GM21526 (cell line): ENCODE results near the gene TENM4.
A peak's percentile ranks its signal among the peaks of the same experiment; 100 is the strongest.

Experiments
- ATAC-seq: cut with Tn5 transposase; IDR thresholded peaks from one replicate; pipeline ENCODE4 v1.9.1; 2021; ENCODE audit warnings: moderate library complexity; ENCODE audit not compliant: unreplicated experiment, low FRiP score

Gene TENM4

DNA sequence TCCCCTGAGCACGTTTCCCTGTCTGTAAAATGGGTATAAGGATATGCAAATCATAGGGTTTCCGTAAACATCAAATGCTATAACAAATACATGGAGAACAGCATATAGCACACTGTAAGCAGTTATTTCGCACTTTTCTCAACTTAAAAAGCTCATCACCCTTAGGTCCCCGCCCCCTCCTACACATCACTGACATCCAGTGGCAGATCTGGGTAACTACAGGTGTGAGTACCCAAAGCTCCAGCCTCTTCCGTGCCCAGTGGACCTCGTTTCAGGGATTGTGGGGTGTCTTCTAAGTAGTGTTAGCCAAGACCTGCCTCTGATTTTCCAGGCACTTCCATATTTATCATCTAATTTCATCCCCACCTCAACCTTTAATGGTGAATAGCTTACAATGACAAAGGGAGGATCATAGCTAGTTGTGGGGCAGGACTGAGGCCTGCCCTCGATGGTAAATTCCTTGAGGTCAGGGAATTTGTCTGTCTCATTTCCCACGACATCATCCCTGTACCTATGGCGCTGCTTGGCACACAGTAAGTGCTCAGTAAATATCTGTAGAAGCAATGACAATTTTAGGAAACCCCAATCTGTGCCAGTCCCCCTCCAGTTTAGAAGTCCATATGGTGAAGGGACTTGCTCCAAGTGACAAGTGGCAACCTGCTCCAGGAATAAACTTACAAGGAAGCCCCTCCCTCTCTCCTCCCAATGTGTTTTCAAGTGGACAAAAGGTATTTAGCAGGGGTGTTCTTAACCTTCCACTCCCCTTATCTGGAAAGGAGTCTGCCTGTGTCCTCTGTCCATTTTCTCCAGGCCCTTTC lies 340.5 kb downstream of the TENM4 start:
- ATAC-seq: peak; percentile 87

DNA sequence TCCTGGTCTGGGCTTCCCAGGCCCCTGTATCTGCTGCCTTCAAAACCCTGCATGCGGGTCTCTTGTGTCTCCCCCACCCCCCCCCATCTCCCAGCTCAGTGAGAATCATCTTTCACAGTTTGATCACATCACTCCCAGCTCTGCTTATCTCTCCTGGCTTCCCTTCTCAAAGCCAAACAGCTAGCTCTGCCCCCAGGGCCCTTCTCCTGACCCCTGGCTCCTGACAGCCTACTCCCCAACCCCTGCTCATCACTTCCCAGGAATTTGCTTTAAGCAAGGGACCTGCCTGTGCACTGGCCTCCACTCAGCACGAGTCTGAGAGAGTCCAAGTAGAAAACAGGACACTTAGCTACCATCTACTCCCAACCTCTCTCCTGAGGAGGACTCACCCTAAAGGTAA lies 342.7 kb downstream of the TENM4 start:
- ATAC-seq: no peak

DNA sequence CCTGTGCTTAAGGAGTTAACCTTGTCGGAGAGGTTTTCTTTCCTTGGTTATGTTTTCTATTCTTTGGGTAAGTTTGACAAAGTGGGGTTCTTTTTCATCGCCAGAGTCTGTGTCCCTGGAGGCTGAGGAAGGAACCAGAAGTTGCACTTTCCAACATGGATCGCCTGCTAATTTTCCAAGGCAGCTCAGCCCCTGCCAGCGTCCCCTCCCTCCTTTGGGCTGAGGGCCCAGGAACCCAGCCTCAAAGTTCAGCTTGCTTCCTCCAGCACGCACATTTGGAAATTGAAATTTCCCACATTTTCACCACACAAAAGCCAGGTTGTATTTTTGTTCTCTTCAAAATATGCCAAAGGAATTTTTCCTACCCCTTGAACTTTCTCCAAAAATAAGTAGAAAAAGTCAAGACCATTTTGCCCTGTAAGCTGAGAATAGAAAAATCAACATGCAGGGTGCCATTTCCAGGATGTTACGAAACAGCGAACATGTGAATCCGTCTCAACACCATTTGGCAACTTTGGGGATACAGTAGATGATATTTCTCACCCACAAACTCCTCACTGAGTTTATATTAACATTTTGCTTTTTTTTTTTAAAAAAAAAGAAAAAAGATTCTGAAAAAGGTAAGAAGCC lies 343.5 kb downstream of the TENM4 start:
- ATAC-seq: no peak

DNA sequence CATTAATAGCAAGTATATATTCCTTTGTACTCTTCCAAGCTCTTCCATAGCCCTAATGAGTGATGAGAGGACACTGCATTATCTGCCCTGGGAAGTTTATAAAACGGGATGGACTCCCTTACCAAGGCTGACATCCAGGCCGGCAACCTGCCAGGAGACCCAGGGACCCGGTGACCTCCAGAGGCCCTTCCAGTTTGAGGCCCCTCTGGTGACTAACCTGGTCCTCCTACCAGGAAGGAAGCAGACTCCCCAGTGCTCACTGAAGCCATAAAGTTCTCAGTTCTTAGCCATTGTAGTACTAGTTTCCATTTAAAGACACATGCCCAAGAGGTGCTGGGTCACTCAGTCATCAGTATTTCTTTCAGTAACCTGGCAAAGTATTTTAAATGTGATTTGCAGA lies 345.4 kb downstream of the TENM4 start:
- ATAC-seq: no peak

DNA sequence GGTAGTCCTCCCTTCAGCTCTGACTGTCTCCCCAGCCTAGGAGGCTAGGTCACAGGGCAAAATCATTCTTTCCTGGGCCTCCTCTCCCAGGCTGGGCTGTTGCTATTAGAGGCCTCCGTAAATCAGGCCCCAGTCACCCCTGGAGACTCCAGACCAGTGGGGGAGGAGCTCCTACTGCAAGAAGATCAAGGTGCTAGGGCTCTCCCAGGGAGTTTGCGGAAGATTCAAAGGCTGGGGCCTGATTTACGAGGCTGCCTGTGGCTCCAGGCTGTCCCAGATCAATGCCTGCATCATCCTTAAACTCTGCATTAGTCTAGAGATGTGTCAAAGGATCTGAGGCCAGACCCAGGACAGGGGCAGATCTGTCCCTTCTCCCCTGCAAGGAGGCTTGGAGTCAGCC lies 346.2 kb downstream of the TENM4 start:
- no peak for ATAC-seq

DNA sequence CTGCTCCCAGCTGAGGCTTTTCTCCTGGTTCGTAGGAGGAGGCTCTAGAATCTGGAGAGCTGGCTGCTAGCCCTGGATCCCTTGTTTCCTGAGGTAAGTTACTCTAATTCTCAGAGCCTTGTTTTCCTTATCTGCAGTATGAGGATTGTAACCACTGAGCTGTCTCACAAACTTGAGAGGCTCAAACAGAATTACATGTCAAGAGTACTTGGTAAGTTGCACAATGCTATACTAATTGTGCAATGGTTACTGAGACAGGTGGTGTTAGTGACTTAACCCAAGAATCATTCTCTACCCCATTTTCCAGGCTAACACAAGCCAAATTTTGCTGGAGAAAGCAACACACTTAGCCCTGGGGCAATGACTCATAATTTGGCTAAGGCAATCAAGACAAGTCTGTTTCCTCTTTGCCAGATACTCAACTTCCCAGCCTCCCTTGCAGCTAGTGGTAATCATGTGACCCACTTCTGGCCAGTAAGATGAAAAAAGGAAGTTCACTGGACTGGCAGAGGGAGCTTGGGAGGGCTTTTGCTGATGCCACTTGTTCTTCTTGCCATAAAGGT lies 348.0 kb downstream of the TENM4 start:
- ATAC-seq: no peak

DNA sequence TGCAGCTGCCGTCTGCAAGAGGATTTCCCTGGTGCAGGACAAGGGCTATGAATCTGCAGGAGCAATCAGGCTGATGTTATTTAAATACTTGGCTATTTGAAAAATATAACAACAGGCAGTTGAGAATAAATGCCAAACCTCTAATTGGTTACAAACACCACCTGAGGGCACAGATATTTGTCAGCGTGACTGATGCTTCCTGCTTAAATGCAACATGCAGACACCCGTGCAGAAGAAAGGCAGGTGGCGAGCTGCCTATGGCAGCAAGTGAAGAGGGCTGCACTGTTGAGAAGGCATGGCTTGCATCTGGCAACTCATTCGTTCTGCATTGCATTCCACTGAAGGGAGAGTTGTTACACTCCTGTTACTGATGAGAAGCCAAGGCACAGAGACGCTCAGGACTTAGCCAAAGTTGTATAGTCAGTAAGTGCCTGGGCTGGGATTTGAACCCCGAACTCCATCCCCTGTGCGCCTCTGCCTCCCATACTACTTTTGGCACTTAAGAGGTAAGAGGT lies 350.6 kb downstream of the TENM4 start:
- no peak for ATAC-seq

DNA sequence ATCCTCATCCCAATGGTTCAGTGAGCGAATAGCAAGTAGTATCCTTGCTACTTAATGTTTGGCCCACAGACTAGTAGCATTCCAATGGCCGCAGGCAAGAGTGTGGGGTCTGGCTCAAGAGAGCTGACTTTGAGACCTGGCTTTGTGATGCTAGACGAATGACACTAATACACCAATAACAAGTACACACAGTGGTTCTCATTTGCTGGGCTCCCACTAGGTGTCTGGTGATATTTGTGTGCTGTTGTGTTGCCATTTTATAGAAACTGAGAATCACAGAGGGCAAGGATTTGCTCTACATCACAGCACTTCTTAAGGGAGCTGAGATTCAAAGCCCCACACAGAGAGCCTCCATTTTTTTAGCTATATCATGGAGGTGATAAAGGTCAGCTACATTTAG lies 351.2 kb downstream of the TENM4 start:
- ATAC-seq: no peak

DNA sequence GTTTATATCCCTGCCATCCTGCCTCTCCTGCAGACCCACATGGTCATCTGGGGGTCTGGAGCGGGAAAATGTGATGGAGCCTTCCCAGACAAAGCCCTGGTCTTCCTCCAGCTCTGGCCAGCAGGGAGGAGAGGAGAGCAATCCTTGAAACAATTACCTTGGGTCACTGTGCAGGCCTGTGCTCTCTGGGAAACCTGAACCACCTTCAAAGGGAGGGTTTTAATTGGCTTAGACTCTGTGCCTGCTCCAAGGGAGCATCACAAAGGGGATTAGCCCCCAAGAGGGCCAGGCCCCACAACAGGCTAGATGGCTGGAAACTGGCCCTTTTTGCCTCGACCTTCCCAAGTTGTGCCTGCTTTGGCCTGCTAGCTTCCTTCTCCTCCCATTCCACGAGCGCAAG lies 351.9 kb downstream of the TENM4 start:
- ATAC-seq: no peak

DNA sequence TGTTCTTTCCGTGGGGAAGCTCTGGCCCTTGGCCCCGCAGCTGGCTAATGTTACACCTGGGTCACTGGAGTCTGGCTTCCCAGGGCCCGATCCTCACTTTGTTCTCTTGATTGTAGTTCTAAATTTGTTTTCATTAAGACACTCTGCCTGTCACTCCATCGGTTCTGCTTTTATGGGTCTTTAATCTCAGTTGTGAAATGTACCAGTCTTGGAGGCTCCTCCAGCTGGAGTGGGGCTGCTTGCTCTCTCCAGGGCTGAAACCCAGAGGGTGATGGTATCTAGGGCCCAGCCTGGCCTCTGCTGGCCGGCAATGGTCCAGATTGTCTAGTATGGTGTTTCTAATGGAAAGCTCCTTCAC lies 352.9 kb downstream of the TENM4 start:
- no peak for ATAC-seq

DNA sequence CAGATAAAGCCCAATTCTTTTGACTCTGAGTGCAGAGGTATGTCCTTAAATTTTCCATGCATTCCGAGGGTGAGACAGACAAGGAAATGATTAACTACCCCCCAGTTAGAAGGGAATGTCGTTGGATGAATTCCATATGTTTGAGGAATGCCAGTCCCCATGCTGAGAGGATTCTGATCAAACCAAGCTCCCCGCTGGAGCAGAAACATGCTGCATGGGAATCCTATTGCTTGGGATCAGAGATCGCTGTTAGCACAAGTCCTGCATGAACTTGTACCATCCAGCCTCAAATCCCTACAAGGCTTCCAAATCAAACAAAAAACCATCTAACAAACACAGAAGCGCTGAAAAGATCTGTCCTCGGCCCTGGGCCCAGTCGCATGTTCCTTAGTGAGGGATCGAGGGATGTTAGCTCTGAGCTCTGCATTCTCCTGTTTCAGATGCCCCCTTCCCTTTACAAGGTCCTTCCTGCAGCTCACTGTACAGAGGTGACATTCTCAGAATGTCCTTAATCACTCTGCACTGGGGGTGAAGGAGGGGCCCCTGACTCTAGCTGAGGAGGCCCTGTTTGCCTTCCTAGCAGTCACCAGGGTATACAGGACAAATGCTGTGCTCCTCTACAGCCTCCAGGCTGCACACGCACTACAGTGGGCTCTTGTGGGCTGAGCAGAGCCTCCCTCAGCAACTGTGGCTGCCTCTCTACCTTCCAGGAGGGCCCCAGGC lies 353.4 kb downstream of the TENM4 start:
- no peak for ATAC-seq

DNA sequence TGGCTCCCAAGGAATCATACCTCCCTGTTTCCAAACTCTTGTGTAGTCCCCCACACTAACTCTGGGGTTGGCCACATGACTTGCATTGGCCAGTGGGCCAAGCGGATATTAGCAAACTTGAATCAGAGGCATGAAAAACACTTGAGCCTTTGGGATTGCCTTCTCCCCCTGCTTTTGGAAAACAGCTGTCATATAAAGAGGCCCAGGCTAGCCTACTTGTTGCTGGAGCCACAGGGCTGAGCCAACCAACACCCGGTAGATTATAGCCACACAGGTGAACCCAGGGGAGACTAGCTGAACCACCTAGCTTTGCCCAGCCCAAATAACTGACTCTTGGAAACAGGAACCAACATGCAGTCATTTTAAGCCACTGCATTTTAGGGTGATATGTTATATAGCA lies 354.8 kb downstream of the TENM4 start:
- no peak for ATAC-seq

DNA sequence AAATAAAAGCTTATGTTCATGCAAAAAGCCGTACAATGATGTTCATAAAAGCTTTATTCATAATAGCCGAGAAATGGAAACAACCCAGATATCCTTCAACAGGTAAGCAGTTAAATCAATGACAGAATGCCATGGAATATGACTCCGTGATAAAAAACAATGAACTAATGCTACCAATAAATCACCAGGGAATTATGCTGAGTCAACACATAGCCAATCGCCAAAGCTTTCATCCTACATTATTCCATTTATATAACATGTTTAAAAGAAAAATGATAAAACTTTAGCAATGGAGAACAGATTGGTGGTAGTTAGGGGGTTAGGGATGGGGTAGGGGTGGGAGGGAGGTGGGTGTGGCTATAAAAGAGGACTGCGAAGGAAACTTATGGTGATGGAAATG lies 356.4 kb downstream of the TENM4 start:
- ATAC-seq: no peak

DNA sequence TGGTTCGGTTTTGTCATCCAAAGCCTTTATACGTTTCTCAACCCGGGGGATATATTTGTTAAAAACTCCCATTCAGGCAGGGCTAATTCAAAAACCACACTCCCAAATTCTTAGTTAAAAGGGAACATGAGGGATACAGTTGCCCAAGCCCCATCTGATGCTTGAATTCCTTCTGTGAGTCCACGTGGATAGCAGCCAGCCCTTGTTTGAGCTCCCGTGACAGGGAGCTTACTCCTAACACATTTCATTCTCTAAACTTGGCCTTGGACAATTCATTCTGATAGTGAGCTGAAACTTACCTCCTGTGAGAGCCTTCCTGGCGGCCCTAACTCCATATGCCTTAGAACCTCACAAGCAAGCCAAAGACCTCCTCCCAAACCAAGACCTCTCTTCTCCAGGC lies 357.5 kb downstream of the TENM4 start:
- ATAC-seq: no peak

DNA sequence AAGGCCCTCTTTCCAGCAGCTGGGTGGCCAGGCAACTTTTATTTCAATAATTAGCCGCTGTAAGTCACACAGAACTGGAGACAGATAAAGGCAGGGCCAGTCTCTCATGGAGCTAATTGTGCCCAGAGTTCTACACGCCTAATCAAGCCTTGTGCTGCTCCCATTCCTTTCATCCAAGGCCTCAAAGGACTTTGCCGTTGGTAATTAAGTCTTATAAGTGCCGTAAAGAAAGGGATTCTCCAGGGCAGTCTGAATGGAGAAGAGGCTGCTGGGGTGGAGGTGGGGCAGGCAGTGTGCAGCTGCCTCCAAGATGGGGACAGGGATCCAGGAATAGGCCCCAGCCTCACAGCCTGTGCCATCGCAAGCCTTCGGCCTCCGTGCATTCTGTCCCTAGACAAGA lies 357.9 kb downstream of the TENM4 start:
- ATAC-seq: no peak

DNA sequence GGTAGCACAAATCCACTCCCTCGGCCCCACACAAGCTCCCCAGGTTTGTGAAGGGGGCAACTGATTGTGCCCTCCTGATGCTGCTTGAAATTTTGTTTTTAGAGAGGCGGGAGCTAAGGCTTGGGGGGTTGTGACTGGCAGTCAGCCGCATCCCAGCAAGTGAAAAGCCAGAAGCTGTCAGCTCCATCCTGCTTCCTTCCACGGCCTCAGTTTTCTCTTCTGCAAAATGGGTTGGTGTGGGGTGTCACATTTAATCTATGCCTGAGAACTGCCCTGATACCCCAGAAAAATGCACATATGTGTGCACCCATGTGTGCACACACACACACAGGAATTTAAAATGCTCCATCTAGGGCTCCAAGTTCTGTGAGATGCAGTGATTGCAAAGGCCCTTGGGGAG lies 358.6 kb downstream of the TENM4 start:
- no peak for ATAC-seq

DNA sequence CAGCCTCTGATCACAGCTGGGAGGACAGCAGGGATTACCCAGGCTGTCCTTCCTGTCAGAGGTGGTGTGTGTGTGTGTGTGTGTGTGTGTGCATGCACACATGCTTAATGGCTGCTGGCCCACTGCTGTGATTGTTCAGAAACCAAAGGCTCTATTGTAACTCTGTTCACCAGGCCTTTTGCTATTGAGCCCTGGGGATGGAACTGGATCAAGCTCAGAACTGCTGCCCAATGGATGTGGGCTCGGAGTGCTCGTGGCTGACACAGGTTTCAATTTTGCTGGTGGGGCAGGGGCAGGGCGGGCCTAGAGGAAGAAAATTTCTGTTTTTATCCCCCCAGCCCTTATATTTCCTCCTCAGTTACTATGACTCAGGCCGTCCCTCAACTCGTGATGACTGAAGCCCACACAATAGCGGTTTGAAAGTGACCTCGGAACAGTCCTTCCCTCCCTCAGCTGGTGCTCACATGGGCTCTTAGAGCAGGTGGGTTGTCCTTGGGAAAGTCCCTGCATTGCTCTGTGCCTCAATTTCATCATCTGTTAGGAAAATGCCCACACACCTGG lies 359.3 kb downstream of the TENM4 start:
- no peak for ATAC-seq

DNA sequence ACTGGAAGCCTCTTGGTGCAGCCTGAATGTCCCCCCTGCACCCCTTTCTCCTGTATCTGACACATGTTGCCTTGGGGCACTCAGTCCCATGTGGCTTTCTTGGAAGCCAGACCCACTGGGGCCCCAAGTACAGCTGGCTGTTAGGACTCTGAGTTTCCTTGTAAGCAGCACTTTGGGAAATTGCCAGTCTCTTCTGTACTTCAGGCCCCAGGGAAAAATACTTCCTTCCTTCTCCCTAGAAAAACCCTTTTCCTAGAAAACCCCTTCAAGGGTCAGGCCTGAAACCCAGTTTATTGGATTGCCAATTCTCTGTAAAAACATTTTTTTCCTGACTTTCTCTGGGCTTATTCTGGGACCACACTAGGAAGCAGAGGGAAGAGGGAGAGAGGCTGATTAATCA lies 360.3 kb downstream of the TENM4 start:
- ATAC-seq: no peak

DNA sequence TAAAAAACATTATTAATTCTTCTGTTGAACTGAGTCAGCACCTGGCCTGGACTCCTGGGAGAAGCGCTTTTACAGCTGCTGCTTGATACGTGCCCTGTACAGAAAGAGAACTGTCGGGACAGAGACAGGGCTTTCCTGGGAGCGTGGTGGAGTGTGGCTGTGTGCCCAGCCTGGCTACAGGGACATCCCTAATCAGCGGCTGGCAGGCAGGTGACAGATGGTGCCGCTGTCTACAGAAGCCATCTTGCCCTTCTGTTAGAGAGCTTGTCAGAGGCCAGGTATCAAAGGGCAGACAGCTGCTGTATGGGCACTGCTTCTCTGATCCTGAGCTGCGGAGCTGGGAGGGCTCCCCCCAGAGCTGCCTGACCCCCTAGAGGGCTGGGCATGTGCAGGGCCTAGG lies 361.8 kb downstream of the TENM4 start:
- no peak for ATAC-seq

DNA sequence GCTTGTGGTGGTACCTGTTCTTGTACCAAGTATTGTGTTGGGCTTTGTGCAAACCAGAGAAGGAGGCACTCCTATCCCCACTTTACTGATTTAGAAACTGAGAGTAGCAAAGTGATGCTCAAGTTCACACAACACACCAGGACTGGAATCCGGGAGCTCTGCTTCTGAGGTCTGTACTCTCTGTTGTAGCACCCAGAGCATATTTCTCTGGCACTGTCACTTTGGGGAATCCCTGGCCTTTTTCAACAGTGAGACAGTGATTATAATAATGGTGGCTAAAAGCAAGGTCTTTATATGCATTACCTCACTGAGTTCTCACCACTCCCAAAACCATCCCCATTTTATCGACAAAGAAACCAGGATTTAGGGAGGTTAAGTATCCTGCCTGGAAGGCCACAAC lies 362.4 kb downstream of the TENM4 start:
- no peak for ATAC-seq
